IMR-90 (cell line): Measurements from ENCODE around the gene TCERG1L.

ENCODE experiments used
- MAFK ChIP-seq: IDR thresholded peaks from 2 replicates; pipeline ENCODE4 v1.6.1; 2012; ENCODE audit warnings: low read depth, low read length, improper control_type of control experiment
- RCOR1 ChIP-seq: IDR thresholded peaks from 2 replicates; pipeline ENCODE4 v1.6.1; 2012; ENCODE audit warnings: mild to moderate bottlenecking, low read length, improper control_type of control experiment; ENCODE audit not compliant: insufficient replicate concordance
- TF ChIP-seq, protein P1 (sequence below): conservative IDR thresholded peaks from 2 replicates; pipeline ENCODE4 v1.5.1; 2012; ENCODE audit warnings: mild to moderate bottlenecking, low read depth, low read length, improper control_type of control experiment

DNA sequence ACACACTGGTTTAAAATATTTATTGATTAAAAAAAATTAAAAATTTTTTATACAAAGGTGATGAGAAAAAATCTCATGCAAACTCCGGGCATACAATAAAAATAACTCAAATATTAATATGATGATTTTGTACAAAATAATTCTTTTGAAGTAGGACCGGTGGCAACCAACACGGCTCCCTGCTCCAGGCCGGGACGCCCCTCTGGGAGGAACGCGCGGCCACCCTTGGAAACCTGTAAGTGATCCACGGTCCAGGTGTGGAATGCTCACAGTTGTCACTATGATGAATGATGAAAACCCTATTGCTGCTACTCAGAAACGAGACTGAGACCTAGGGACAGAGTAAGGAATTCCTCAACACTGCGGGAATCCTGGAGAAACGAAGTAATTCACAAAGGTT lies 219.1 kb downstream of the TCERG1L start:
- TF ChIP-seq, protein P1, sequence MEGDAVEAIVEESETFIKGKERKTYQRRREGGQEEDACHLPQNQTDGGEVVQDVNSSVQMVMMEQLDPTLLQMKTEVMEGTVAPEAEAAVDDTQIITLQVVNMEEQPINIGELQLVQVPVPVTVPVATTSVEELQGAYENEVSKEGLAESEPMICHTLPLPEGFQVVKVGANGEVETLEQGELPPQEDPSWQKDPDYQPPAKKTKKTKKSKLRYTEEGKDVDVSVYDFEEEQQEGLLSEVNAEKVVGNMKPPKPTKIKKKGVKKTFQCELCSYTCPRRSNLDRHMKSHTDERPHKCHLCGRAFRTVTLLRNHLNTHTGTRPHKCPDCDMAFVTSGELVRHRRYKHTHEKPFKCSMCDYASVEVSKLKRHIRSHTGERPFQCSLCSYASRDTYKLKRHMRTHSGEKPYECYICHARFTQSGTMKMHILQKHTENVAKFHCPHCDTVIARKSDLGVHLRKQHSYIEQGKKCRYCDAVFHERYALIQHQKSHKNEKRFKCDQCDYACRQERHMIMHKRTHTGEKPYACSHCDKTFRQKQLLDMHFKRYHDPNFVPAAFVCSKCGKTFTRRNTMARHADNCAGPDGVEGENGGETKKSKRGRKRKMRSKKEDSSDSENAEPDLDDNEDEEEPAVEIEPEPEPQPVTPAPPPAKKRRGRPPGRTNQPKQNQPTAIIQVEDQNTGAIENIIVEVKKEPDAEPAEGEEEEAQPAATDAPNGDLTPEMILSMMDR: no peak
- no peak for TF ChIP-seq MAFK
- TF ChIP-seq RCOR1: no peak
